ENCODE measurements around the gene EIF4G3. TPM values are rescaled to one million over a fixed set of nuclear protein-coding genes. Genes with fewer than 3 reads are reported as not detected.
"Not testable (repeated sequence)": the region's sequence is repeated elsewhere in the genome, so short reads cannot be mapped to it uniquely, and the experiment has no call there.

The EIF4G3 gene
- total RNA-seq, 4 donors from 2014 or later: 68.9 to 110 (median 104) TPM

GRCh38 chr1:21143138-21143537 lies 33.6 kb downstream of the EIF4G3 start:
- peaks cover 3 to 5% of the 10 kb centered on the region in 2 donors for H3K36me3 ChIP-seq
- H3K4me1 ChIP-seq: peaks cover 30 to 40% of the 10 kb centered on the region in 2 donors
- DNase-seq: no peak
- TF ChIP-seq, protein P1, sequence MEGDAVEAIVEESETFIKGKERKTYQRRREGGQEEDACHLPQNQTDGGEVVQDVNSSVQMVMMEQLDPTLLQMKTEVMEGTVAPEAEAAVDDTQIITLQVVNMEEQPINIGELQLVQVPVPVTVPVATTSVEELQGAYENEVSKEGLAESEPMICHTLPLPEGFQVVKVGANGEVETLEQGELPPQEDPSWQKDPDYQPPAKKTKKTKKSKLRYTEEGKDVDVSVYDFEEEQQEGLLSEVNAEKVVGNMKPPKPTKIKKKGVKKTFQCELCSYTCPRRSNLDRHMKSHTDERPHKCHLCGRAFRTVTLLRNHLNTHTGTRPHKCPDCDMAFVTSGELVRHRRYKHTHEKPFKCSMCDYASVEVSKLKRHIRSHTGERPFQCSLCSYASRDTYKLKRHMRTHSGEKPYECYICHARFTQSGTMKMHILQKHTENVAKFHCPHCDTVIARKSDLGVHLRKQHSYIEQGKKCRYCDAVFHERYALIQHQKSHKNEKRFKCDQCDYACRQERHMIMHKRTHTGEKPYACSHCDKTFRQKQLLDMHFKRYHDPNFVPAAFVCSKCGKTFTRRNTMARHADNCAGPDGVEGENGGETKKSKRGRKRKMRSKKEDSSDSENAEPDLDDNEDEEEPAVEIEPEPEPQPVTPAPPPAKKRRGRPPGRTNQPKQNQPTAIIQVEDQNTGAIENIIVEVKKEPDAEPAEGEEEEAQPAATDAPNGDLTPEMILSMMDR (IDR thresholded peaks at IDR 0.05): no peak
- TF ChIP-seq POLR2A (IDR thresholded peaks at IDR 0.05): no peak
- 97 to 98% methylated on average over 4 of the region's 4 CpGs for WGBS, 2 donors
- H3K4me3 ChIP-seq (replicated peaks in 1 of 3): no peak overlapping the region
- no peaks in the 10 kb centered on the region for H3K27me3 ChIP-seq
- intact Hi-C loops (cut with DNase I): no loop called here
- H3K9me3 ChIP-seq: no peaks in the 10 kb centered on the region
- peak overlapping the region; percentile 48 to 71 (median 52) for H3K27ac ChIP-seq

DNA sequence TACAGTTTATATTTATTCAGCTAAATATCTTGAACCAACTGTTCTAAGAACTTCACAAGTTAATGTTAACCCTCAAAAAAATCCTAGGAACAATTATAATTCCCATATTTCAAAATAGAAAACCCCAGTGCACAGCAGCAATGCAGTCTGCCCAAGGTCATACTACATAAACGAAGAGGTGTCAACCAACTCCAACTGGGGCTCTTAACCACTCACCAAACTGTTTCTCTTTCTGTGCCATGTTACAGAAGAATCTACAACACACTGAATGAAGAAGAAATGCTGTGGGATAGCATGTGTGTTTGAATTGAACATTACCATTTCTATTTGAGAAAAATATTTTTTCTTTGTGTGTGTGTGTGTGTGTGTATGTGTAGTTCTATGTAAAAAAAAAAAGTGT lies 35.7 kb downstream of the EIF4G3 start:
- Histone ChIP-seq H3K27me3 (no peaks in the 10 kb centered on the region), H3K27ac (no peak overlapping the region), H3K9me3 (no peaks in the 10 kb centered on the region), H3K4me1 (peaks cover 30 to 40% of the 10 kb centered on the region in 2 donors), H3K4me3 (replicated peaks in 1 of 3) (no peak overlapping the region), H3K36me3 (no peaks in the 10 kb centered on the region)
- 69 to 71% methylated on average over 1 of the region's 1 CpG for WGBS, 2 donors
- no peak for DNase-seq
- intact Hi-C loops (cut with DNase I): no loop called here
- TF ChIP-seq, protein P1 (IDR thresholded peaks at IDR 0.05): no peak
- no peak for TF ChIP-seq POLR2A (IDR thresholded peaks at IDR 0.05)

GRCh38 chr1:21139601-21140000 lies 37.1 kb downstream of the EIF4G3 start:
- DNase-seq: peak; percentile 62 to 65
- no peak overlapping the region for H3K4me3 ChIP-seq (replicated peaks in 1 of 3)

GRCh38 chr1:21136344-21136743 lies 40.4 kb downstream of the EIF4G3 start:
- H3K27me3 ChIP-seq; DNase-seq; H3K36me3 ChIP-seq; H3K27ac ChIP-seq; intact Hi-C loops (cut with DNase I); H3K4me3 ChIP-seq (replicated peaks in 1 of 3); H3K9me3 ChIP-seq: not testable (repeated sequence)
- WGBS, 2 donors: 98 to 99% methylated on average over 5 of the region's 5 CpGs
- peaks cover 14 to 20% of the 10 kb centered on the region in 2 donors for H3K4me1 ChIP-seq

More at GRCh38 chr1:21139601-21140000, 37.1 kb downstream of the EIF4G3 start:
- Histone ChIP-seq H3K36me3 (peaks cover 0 to 3% of the 10 kb centered on the region in 2 donors), H3K27me3 (no peaks in the 10 kb centered on the region), H3K27ac (no peak overlapping the region), H3K9me3 (no peaks in the 10 kb centered on the region), H3K4me1 (peaks cover 27% of the 10 kb centered on the region in 2 donors)
- intact Hi-C loops (cut with DNase I): no loop called here
- WGBS, 2 donors: 6 to 12% methylated on average over 2 of the region's 2 CpGs
- TF ChIP-seq, protein P1 (IDR thresholded peaks at IDR 0.05): no peak
- no peak for TF ChIP-seq POLR2A (IDR thresholded peaks at IDR 0.05)

DNA sequence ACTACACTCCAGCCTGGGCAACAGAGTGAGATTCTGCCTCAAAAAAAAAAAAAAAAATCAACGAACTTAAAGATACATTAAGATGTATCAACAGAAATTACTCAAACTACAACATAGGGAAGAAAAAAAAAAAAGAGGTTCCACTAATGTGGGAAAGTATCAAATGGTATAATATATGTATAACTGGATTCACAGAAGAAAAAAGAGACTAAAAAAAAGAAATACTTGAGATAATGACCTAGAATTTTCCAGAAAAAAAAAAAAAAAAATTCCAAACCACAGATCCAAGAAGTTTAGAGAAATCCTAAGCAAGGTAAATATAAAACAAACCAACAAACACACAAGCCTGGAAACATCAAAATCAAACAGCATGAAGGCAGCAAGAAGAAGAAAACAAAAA lies 45.5 kb downstream of the EIF4G3 start:
- H3K36me3 ChIP-seq: peaks cover 0 to 3% of the 10 kb centered on the region in 2 donors
- TF ChIP-seq, protein P1 (IDR thresholded peaks at IDR 0.05): no peak
- TF ChIP-seq POLR2A (IDR thresholded peaks at IDR 0.05): no peak
- intact Hi-C loops (cut with DNase I): no loop called here
- H3K9me3 ChIP-seq: no peaks in the 10 kb centered on the region
- H3K4me3 ChIP-seq (replicated peaks in 1 of 3): no peak overlapping the region
- DNase-seq: no peak
- no peak overlapping the region for H3K27ac ChIP-seq
- H3K27me3 ChIP-seq: no peaks in the 10 kb centered on the region
- 86 to 100% methylated on average over 1 of the region's 1 CpG for WGBS, 2 donors
- H3K4me1 ChIP-seq: peaks cover 4 to 5% of the 10 kb centered on the region in 2 donors

GRCh38 chr1:21129407-21129806 lies 47.3 kb downstream of the EIF4G3 start:
- no peak overlapping the region for H3K4me3 ChIP-seq (replicated peaks in 1 of 3)
- H3K27me3 ChIP-seq: no peaks in the 10 kb centered on the region
- WGBS, 2 donors: 40 to 47% methylated on average over 2 of the region's 2 CpGs
- no peaks in the 10 kb centered on the region for H3K36me3 ChIP-seq
- no peak for DNase-seq
- TF ChIP-seq, protein P1 (IDR thresholded peaks at IDR 0.05): no peak
- TF ChIP-seq POLR2A (IDR thresholded peaks at IDR 0.05): no peak
- intact Hi-C loops (cut with DNase I): no loop called here
- H3K4me1 ChIP-seq: peaks cover 4 to 7% of the 10 kb centered on the region in 2 donors
- H3K27ac ChIP-seq: no peak overlapping the region
- H3K9me3 ChIP-seq: no peaks in the 10 kb centered on the region
